GM12878 (cell line): ENCODE results near the gene PRSS2. TPM values are rescaled to one million over a fixed set of nuclear protein-coding genes. Genes with fewer than 3 reads are reported as not detected.

Source experiments
- ATAC-seq: fragments of 200-7000 bp; cut with Tn5 transposase; 3 replicates; pipeline ENCODE4 v1.9.1; 2020; ENCODE audit warnings: mild to moderate bottlenecking, moderate library complexity
- BruUV-seq: library from RNA; stranded (reverse); fragments of 400-500 nt; replicated peaks from 2 replicates; lab custom pipeline; 2021; lab: Mats Ljungman, UMichigan
- CTCF ChIA-PET: fragments of 300-600 bp; sonication (Branson Sonifier 250); formaldehyde crosslinking; extraction: SDS; loops from one replicate; lab custom pipeline; 2021; ENCODE audit warnings: inconsistent platforms; lab: Yijun Ruan, JAX
- POLR2A ChIA-PET: fragments of 350-600 bp; formaldehyde crosslinking; extraction: SDS; loops from one replicate; lab custom pipeline; 2021; ENCODE audit warnings: inconsistent platforms; lab: Charles Lee
- RAD21 ChIA-PET: fragments of 300-600 bp; sonication (Branson Sonifier 250); formaldehyde crosslinking; loops from one replicate; lab custom pipeline; 2023; ENCODE audit warnings: antibody characterized with exemption; ENCODE audit not compliant: unreplicated experiment; lab: Charles Lee
- SMC1A ChIA-PET: fragments of 300-600 bp; sonication (Branson Sonifier 250); formaldehyde crosslinking; loops from one replicate; lab custom pipeline; 2023; ENCODE audit not compliant: unreplicated experiment, uncharacterized antibody; lab: Charles Lee
- DNase-seq: peaks from one replicate; pipeline ENCODE4 v3.0.0-alpha.2; 2011; ENCODE audit warnings: low read depth, low spot score
- FAIRE-seq: peaks from 3 replicates; lab custom pipeline; 2011; peaks lifted over from hg19 to GRCh38; lab: Jason Lieb, UNC
- H2AFZ ChIP-seq: 2 replicates; pipeline ENCODE4 v1.6.0; 2011; ENCODE audit warnings: low read depth, low read length, control low read depth; ENCODE audit not compliant: control insufficient read depth
- H3K27ac ChIP-seq: 2 replicates; pipeline ENCODE4 v1.5.1; 2011; ENCODE audit warnings: control low read depth; ENCODE audit not compliant: control insufficient read depth, insufficient read depth
- H3K27me3 ChIP-seq, 2 experiments: replicated peaks in 1 of 2; 2 replicates each; pipeline versions ENCODE4 v1.6.0 to v1.6.1; 2011; ENCODE audit warnings: low read length in 1 of 2; ENCODE audit not compliant: control insufficient read depth in 2 of 2, insufficient read depth in 2 of 2
- H3K36me3 ChIP-seq, 2 experiments: 2 replicates each; pipeline ENCODE4 v1.5.1; 2011; ENCODE audit warnings: low read length in 1 of 2; ENCODE audit not compliant: control insufficient read depth in 2 of 2, insufficient read depth in 2 of 2
- H3K4me1 ChIP-seq: 2 replicates; pipeline ENCODE4 v1.6.1; 2011; ENCODE audit warnings: mild to moderate bottlenecking, low read length, moderate library complexity, mixed read lengths; ENCODE audit not compliant: control insufficient read depth, insufficient read depth
- H3K4me2 ChIP-seq: 2 replicates; pipeline ENCODE4 v1.6.0; 2011; ENCODE audit warnings: control low read depth; ENCODE audit not compliant: control insufficient read depth, insufficient read depth
- H3K4me3 ChIP-seq: fragments of 200-600 bp; sonication (generic); 2 replicates; pipeline ENCODE4 v1.5.1; 2016
- H3K79me2 ChIP-seq: 2 replicates; pipeline ENCODE4 v1.6.0; 2011; ENCODE audit warnings: low read length; ENCODE audit not compliant: control insufficient read depth, insufficient read depth
- H3K9ac ChIP-seq: 2 replicates; pipeline ENCODE4 v1.8.0; 2011; ENCODE audit warnings: low read length, control low read depth, mixed read lengths; ENCODE audit not compliant: control insufficient read depth, insufficient read depth
- H3K9me3 ChIP-seq: replicated peaks from 3 replicates; pipeline ENCODE4 v1.5.1; 2011; ENCODE audit warnings: mild to moderate bottlenecking, low read length; ENCODE audit not compliant: control insufficient read depth, insufficient read depth
- H4K20me1 ChIP-seq: 2 replicates; pipeline ENCODE4 v1.6.0; 2011; ENCODE audit not compliant: control insufficient read depth, insufficient read depth
- ASH2L ChIP-seq: fragments of 300-600, 200-600 bp; sonication (generic); IDR thresholded peaks from 2 replicates; pipeline ENCODE4 v1.6.1; 2017; ENCODE audit warnings: low read depth, mild to moderate bottlenecking, borderline replicate concordance
- ATF7 ChIP-seq: fragments of 450-650 bp; IDR thresholded peaks from 2 replicates; pipeline ENCODE4 v1.6.1; 2016; ENCODE audit warnings: low read depth, mild to moderate bottlenecking
- BMI1 ChIP-seq: fragments of 450-650 bp; IDR thresholded peaks from 2 replicates; pipeline ENCODE4 v1.6.1; 2016; ENCODE audit warnings: mild to moderate bottlenecking, moderate library complexity, borderline replicate concordance
- JUND ChIP-seq: IDR thresholded peaks from 2 replicates; pipeline ENCODE4 v1.6.1; 2012; ENCODE audit warnings: low read depth, mild to moderate bottlenecking, low read length, improper control_type of control experiment, moderate library complexity
- SKIL ChIP-seq: fragments of 450-650 bp; IDR thresholded peaks from 2 replicates; pipeline ENCODE4 v1.6.1; 2017; ENCODE audit warnings: mild to moderate bottlenecking, low read depth, inconsistent platforms; ENCODE audit not compliant: poor library complexity, severe bottlenecking
- SP1 ChIP-seq: IDR thresholded peaks from one replicate; pipeline ENCODE4 v1.6.1; 2011; ENCODE audit warnings: low read depth, low read length
- TCF7 ChIP-seq: IDR thresholded peaks from 2 replicates; pipeline ENCODE4 v1.6.1; 2014; ENCODE audit warnings: antibody characterized with exemption, borderline replicate concordance
- WGBS: methylation state at CpG from one replicate; pipeline ENCODE4 v1.1.6; 2016; ENCODE audit warnings: low lambda C conversion rate; ENCODE audit not compliant: insufficient replicate concordance, insufficient coverage; ENCODE audit errors: missing lambda C conversion rate; 5-methylcytosine and 5-hydroxymethylcytosine counted together
- in situ Hi-C: fragments of 300-500 bp; cut with MboI; formaldehyde crosslinking; loops from 9 replicates; pipeline ENCODE4 v1.14.3; 2018; ENCODE audit warnings: mixed read lengths
- intact Hi-C: fragments of 100-400 bp; cut with micrococcal nuclease; formaldehyde crosslinking; loops from one replicate; pipeline ENCODE4 v1.14.2; 2022; ENCODE audit not compliant: unreplicated experiment
- polyA plus RNA-seq, 11 experiments: library from polyadenylated mRNA; depleted of rRNA in 4 of 11; unstranded in 6 of 11; stranded (reverse) in 5 of 11; fragments of >200 nt; fragmentation: Nextera tagmentation in 4 of 11; fragmentation: Illumina TruSeq in 1 of 11; extraction: Ambion mirVana in 4 of 11; extraction: Trizol in 1 of 11; gene quantifications; 1 replicate in 1 of 11; 2 replicates in 10 of 11; pipeline versions ENCODE4 v1.2.1 to v1.2.3, GENCODE V29; 2011 to 2016; ENCODE audit warnings: inconsistent platforms in 2 of 11, missing spikeins in 2 of 11, low read depth in 1 of 11
- total RNA-seq, 4 experiments: library from RNA; depleted of rRNA in 3 of 4; stranded (reverse); fragments of >200 nt in 3 of 4; fragmentation: Illumina TruSeq in 1 of 4; extraction: Trizol in 1 of 4; gene quantifications; 2 replicates each; pipeline versions ENCODE4 v1.2.1 to v1.2.3, GENCODE V29; 2013 to 2021
- TF ChIP-seq, protein P1 (sequence below): fragments of 450-650 bp; IDR thresholded peaks from 2 replicates; pipeline ENCODE4 v1.6.1; 2016; ENCODE audit warnings: mild to moderate bottlenecking
- TF ChIP-seq, protein P2 (sequence below): fragments of 450-650 bp; IDR thresholded peaks from 2 replicates; pipeline ENCODE4 v1.6.1; 2017; ENCODE audit warnings: mild to moderate bottlenecking, moderate library complexity
- TF ChIP-seq, protein P3 (sequence below): IDR thresholded peaks from 2 replicates; pipeline ENCODE4 v1.6.1; 2011; ENCODE audit warnings: borderline replicate concordance, low read depth, mild to moderate bottlenecking, moderate library complexity, mixed read lengths, low read length; ENCODE audit not compliant: insufficient read depth; ENCODE audit errors: extremely low read length

The PRSS2 gene
- total and polyA plus RNA-seq, 10 of the 15 experiments (the other 5 are each of a cell fraction or from before 2014, with no cell fraction given): 0.21 to 28.8 (median 0.41) TPM; not detected in 7

DNA sequence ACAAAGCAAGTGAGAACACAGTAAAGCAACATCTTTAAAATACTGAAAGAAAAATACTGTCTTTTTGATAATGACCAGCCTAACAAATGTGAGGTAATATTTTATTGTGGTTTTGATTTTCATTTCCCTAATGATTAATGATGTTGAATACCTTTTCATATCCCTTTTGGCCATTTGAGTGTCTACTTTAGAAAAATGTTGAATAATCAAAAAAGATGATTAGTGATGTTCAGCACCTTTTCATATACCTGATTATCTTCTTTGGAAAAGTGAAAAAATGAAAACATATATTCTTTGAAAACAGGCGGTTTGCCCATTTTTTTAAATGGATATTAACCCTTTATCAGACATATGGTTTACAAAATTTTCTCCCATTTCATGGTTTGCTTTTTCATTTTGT is 51.9 kb downstream of the PRSS2 start:
- ChIA-PET POLR2A (no interaction called here), SMC1A (interaction anchor here (0.9 kb wide), 2 partner anchors 9 kb away, joined by 3 read pairs; no protein-coding TSS in a partner anchor), CTCF (interaction anchor here (1.0 to 2.1 kb wide), 4 partner anchors 10 to 13 kb away, joined by 4 to 14 read pairs (median 6); no protein-coding TSS in a partner anchor)
- H3K36me3 ChIP-seq: no peaks in the 10 kb centered on the region
- H3K9me3 ChIP-seq: peaks cover 2% of the 10 kb centered on the region; the same call in 2 of the 3 replicates
- WGBS: 0% methylated on average over 1 of the region's 1 CpG
- TF ChIP-seq SP1 (no peak), ASH2L (no peak), JUND (no peak), BMI1 (no peak), TCF7 (no peak), ATF7 (no peak), SKIL (no peak)
- TF ChIP-seq, protein P1, sequence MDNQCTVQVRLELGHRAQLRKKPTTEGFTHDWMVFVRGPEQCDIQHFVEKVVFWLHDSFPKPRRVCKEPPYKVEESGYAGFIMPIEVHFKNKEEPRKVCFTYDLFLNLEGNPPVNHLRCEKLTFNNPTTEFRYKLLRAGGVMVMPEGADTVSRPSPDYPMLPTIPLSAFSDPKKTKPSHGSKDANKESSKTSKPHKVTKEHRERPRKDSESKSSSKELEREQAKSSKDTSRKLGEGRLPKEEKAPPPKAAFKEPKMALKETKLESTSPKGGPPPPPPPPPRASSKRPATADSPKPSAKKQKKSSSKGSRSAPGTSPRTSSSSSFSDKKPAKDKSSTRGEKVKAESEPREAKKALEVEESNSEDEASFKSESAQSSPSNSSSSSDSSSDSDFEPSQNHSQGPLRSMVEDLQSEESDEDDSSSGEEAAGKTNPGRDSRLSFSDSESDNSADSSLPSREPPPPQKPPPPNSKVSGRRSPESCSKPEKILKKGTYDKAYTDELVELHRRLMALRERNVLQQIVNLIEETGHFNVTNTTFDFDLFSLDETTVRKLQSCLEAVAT: no peak
- TF ChIP-seq, protein P2, sequence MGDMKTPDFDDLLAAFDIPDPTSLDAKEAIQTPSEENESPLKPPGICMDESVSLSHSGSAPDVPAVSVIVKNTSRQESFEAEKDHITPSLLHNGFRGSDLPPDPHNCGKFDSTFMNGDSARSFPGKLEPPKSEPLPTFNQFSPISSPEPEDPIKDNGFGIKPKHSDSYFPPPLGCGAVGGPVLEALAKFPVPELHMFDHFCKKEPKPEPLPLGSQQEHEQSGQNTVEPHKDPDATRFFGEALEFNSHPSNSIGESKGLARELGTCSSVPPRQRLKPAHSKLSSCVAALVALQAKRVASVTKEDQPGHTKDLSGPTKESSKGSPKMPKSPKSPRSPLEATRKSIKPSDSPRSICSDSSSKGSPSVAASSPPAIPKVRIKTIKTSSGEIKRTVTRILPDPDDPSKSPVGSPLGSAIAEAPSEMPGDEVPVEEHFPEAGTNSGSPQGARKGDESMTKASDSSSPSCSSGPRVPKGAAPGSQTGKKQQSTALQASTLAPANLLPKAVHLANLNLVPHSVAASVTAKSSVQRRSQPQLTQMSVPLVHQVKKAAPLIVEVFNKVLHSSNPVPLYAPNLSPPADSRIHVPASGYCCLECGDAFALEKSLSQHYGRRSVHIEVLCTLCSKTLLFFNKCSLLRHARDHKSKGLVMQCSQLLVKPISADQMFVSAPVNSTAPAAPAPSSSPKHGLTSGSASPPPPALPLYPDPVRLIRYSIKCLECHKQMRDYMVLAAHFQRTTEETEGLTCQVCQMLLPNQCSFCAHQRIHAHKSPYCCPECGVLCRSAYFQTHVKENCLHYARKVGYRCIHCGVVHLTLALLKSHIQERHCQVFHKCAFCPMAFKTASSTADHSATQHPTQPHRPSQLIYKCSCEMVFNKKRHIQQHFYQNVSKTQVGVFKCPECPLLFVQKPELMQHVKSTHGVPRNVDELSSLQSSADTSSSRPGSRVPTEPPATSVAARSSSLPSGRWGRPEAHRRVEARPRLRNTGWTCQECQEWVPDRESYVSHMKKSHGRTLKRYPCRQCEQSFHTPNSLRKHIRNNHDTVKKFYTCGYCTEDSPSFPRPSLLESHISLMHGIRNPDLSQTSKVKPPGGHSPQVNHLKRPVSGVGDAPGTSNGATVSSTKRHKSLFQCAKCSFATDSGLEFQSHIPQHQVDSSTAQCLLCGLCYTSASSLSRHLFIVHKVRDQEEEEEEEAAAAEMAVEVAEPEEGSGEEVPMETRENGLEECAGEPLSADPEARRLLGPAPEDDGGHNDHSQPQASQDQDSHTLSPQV: no peak
- TF ChIP-seq, protein P3, sequence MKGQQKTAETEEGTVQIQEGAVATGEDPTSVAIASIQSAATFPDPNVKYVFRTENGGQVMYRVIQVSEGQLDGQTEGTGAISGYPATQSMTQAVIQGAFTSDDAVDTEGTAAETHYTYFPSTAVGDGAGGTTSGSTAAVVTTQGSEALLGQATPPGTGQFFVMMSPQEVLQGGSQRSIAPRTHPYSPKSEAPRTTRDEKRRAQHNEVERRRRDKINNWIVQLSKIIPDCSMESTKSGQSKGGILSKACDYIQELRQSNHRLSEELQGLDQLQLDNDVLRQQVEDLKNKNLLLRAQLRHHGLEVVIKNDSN: no peak
- TF ChIP-seq, all 136 proteins: peak for 0
- Histone ChIP-seq H3K4me3 (no peak overlapping the region), H3K27me3 (no peaks in the 10 kb centered on the region), H3K27ac (no peak overlapping the region), H3K4me2 (no peak overlapping the region), H2AFZ (no peak overlapping the region), H3K4me1 (no peaks in the 10 kb centered on the region), H3K79me2 (no peaks in the 10 kb centered on the region), H3K9ac (no peak overlapping the region), H4K20me1 (no peaks in the 10 kb centered on the region)
- intact Hi-C loops (no loop called here), in situ Hi-C loops (no loop called here)
- FAIRE-seq (no peak), DNase-seq (no peak), ATAC-seq (no peak)
- BruUV-seq: no TSS peak
- RAD21 ChIA-PET: no interaction called here
